Activated T-helper 9 cell treated with anti-CD3 and anti-CD28 coated beads, Interleukin-2, amount 50 U/mL, for 16 hours (primary cell): ENCODE results near the gene PLEKHA4.
A peak's percentile ranks its signal among the peaks of the same experiment; 100 is the strongest.
"Not testable (repeated sequence)": the region's sequence is repeated elsewhere in the genome, so short reads cannot be mapped to it uniquely, and the experiment has no call there.

Experiments
- DNase-seq: peaks from one replicate; pipeline ENCODE4 v3.0.0-alpha.2; 2020; ENCODE audit warnings: low read depth

Gene PLEKHA4, protein sequence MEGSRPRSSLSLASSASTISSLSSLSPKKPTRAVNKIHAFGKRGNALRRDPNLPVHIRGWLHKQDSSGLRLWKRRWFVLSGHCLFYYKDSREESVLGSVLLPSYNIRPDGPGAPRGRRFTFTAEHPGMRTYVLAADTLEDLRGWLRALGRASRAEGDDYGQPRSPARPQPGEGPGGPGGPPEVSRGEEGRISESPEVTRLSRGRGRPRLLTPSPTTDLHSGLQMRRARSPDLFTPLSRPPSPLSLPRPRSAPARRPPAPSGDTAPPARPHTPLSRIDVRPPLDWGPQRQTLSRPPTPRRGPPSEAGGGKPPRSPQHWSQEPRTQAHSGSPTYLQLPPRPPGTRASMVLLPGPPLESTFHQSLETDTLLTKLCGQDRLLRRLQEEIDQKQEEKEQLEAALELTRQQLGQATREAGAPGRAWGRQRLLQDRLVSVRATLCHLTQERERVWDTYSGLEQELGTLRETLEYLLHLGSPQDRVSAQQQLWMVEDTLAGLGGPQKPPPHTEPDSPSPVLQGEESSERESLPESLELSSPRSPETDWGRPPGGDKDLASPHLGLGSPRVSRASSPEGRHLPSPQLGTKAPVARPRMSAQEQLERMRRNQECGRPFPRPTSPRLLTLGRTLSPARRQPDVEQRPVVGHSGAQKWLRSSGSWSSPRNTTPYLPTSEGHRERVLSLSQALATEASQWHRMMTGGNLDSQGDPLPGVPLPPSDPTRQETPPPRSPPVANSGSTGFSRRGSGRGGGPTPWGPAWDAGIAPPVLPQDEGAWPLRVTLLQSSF

GRCh38 chr19:48868114-48868886 lies at the start of gene PLEKHA4:
Gene PLEKHA4, minus strand, starts transcription at chr19:48868617. Its CDS starts 997 bp downstream, at chr19:48867620.
- no peak for DNase-seq

GRCh38 chr19:48918071-48918470 lies 49.7 kb upstream of the PLEKHA4 start:
- no peak for DNase-seq

- no peak for DNase-seq
Measured at GRCh38 chr19:48915757-48916156, 47.3 kb upstream of the PLEKHA4 start.

DNA sequence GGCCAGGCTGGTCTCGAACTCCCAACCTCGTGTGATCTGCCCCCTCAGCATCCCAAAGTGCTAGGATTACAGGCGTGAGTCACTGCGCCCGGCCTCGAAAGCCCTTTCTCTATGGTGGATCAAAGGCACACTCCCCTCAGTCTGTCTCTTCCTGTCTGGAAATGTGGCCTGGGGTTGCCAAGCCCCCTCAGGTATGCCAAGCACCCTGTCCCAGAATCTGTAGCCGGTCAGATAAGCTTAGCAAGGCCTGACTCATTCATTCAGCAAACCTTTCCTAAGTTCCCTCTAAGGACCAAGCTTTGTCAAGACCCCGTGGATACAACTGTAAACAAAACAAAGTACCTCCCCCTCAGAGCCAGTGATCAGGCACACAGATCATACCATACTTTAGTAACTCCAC lies 45.8 kb upstream of the PLEKHA4 start:
- no peak for DNase-seq

- no peak for DNase-seq
Measured at GRCh38 chr19:48913114-48913889, 44.9 kb upstream of the PLEKHA4 start.

- DNase-seq, result no peak
Measured at GRCh38 chr19:48910803-48911202, 42.4 kb upstream of the PLEKHA4 start.

- DNase-seq, result not testable (repeated sequence)
Measured at GRCh38 chr19:48909424-48910077, 41.1 kb upstream of the PLEKHA4 start.

DNA sequence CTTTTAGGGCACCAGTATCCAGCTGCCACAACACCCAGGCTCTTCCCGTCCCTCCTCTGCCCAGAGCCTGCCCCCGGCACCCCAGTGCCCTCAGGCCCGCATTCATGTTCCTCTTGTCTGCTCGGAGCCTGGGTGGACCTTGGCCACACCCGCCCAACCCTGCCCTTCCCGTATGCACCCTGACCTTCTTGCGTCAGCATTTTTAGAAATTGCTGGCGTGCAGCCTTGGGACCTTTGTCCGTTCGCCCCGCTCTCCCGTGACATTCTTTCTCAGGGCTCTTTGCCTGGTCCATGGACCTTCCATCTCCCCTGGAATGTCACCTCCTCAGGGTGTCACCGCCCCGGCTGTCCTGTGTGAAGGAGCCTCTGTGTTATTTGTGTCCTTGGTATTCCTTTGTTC lies 39.3 kb upstream of the PLEKHA4 start:
- DNase-seq, result no peak

GRCh38 chr19:48906324-48906723 lies 37.9 kb upstream of the PLEKHA4 start:
- no peak for DNase-seq

- no peak for DNase-seq
Measured at GRCh38 chr19:48905664-48906063, 37.2 kb upstream of the PLEKHA4 start.

DNA sequence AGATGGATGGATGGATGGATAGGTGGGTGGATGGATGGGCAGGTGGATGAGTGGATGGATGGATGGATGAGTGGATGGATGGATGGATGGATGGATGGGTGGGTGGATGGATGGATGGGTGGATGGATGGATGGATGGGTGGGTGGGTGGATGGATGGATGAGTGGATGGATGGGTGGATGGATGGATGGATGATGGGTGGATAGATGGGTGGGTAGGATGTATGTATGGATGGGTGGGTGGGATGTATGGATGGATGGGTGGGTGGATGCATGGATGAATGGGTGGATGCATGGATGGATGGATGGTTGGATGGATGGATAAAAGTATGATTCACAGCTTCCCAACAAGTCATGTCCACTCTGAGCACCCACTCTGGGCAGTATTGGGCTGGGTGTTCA lies 35.4 kb upstream of the PLEKHA4 start:
- DNase-seq, result not testable (repeated sequence)

DNA sequence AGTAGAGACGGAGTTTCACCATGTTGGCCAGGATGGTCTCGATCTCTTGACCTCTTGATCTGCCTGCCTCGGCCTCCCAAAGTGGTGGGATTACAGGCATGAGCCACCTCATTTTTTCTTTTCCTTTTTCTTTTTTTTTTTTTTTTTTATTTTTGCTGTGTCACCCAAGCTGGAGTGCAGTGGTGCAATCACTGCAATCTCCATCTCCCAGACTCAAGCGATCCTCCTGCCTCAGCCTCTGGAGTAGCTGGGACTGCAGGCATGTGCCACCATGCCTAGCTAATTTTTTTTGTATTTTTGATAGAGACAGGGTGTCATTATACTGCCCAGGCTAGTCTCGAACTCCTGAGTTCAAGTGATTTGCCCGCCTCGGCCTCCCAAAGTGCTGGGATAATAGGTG lies 33.9 kb upstream of the PLEKHA4 start:
- not testable (repeated sequence) for DNase-seq

- no peak for DNase-seq
Measured at GRCh38 chr19:48900477-48901406, 32.3 kb upstream of the PLEKHA4 start.

- peak; percentile 99 for DNase-seq
Measured at GRCh38 chr19:48899781-48900476, 31.5 kb upstream of the PLEKHA4 start, which contains the start of gene NUCB1. Gene NUCB1, plus strand, starts transcription at chr19:48900312. Its CDS starts 485 bp downstream, at chr19:48900797.

DNA sequence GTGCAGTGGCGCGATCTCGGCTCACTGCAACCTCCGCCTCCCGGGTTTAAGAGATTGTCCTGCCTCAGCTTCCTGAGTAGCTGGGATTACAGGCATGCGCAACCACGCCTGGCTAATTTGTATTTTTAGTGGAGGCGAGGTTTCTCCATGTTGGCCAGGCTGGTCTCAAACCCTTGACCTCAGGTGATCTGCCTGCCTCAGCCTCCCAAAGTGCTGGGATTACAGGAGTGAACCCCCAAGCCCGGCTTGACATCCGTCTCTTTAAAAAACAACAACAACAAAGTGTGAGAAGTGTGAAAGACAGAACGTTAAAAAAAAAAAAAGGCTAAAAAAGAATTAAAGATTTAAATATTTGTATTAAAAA lies 31.0 kb upstream of the PLEKHA4 start:
- not testable (repeated sequence) for DNase-seq

GRCh38 chr19:48897181-48897580 lies 28.8 kb upstream of the PLEKHA4 start:
- DNase-seq, result no peak

DNA sequence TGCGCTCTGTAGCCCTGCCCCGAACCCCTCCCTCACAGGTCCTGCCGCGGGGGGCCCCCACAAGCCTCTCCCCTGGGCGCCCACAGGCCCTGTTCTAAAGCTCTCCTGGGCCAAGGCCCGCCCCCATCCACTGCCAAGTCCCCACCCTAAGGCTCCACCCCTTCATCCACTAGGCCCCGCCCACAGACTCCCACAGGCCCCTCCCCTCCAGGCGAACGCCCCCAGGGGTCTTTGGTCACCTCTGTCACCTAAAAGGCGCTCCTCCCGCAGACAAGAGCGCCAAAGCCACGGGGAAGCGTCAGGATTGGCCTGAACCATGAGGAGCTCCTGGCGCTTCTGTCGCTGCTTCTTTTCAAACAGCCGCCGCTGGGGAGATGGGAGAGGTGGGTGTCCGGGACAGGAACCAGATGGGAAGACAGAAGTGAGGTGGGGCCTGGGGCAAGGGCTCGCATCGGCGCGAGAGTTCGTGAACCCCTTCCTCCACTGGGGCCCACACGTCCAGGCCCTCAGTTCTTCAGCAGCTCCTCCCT lies 27.8 kb upstream of the PLEKHA4 start:
- no peak for DNase-seq

DNA sequence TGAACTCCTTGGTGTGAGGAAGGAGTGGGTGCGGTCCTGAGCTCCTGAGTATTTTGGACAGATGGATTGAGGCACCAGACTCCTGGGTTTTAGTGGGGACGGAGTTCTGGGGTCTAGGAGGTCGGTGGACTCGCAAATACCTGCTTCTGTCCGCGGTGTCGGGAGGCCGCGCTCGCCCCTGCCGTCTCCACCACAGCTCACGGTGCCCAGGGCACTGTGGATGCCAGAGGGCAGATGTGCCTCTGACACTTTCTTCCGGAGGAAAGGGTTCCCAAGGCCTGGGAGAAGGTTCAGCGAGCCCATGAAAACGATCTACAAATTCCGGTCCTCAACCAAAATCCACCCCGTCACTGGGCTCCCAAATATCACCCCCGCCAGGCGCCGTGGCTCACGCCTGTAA lies 26.8 kb upstream of the PLEKHA4 start:
- DNase-seq, result no peak

GRCh38 chr19:48890551-48890950 lies 22.1 kb upstream of the PLEKHA4 start:
- DNase-seq, result no peak
